Liver (tissue), 9 donors: Measurements from ENCODE around the gene CAMK1D. TPM values are rescaled to one million over a fixed set of nuclear protein-coding genes. Genes with fewer than 3 reads are reported as not detected.
A peak's percentile ranks its signal among the peaks of the same experiment; 100 is the strongest.

Experiments
- DNase-seq: peaks from one replicate; pipeline ENCODE4 v3.0.0-alpha.2; 2017; ENCODE audit warnings: low spot score
- H3K27ac ChIP-seq, 2 donors: one replicate each; pipeline ENCODE4 v1.7.0; 2013; ENCODE audit warnings: inconsistent platforms in 2 of 2, low read length in 2 of 2, control low read depth in 1 of 2, low read depth in 1 of 2, mild to moderate bottlenecking in 1 of 2
- H3K27me3 ChIP-seq, 4 donors: one replicate each; pipeline versions ENCODE4 v1.6.1 to v1.7.0; 2013; ENCODE audit warnings: low read length in 3 of 4, inconsistent platforms in 1 of 4, mild to moderate bottlenecking in 1 of 4, moderate library complexity in 1 of 4; ENCODE audit not compliant: control insufficient read depth in 4 of 4, insufficient read depth in 4 of 4
- H3K36me3 ChIP-seq, 4 donors: one replicate each; pipeline versions ENCODE4 v1.6.1 to v1.7.0; 2013; ENCODE audit warnings: low read length in 3 of 4, mild to moderate bottlenecking in 3 of 4, low read depth in 1 of 4, moderate library complexity in 1 of 4; ENCODE audit not compliant: control insufficient read depth in 4 of 4, insufficient read depth in 3 of 4
- H3K4me1 ChIP-seq, 4 donors: one replicate each; pipeline versions ENCODE4 v1.6.1 to v1.7.0; 2013; ENCODE audit warnings: low read length in 3 of 4, mild to moderate bottlenecking in 3 of 4, moderate library complexity in 1 of 4; ENCODE audit not compliant: control insufficient read depth in 4 of 4, insufficient read depth in 4 of 4
- H3K4me3 ChIP-seq, 3 donors: one replicate each; pipeline versions ENCODE4 v1.6.1 to v1.7.0; 2013; ENCODE audit warnings: low read length in 3 of 3, control low read depth in 1 of 3, low read depth in 1 of 3, mild to moderate bottlenecking in 1 of 3
- H3K9ac ChIP-seq, 2 donors: one replicate each; pipeline ENCODE4 v1.7.0; 2013; ENCODE audit warnings: low read length in 2 of 2, mild to moderate bottlenecking in 2 of 2, moderate library complexity in 2 of 2, control low read depth in 1 of 2, low read depth in 1 of 2
- H3K9me3 ChIP-seq, 4 donors: one replicate each; pipeline versions ENCODE4 v1.6.1 to v1.7.0; 2013; ENCODE audit warnings: low read length in 3 of 4; ENCODE audit not compliant: control insufficient read depth in 4 of 4
- ATF3 ChIP-seq: IDR thresholded peaks from 2 replicates; pipeline ENCODE4 v1.6.1; 2016; ENCODE audit warnings: antibody characterized with exemption
- CTCF ChIP-seq: fragments of 150-350 bp; IDR thresholded peaks from 2 replicates; pipeline ENCODE4 v1.5.1; 2017; ENCODE audit warnings: improper control_type of control experiment, low read depth, low read length; ENCODE audit not compliant: missing input control
- EGR1 ChIP-seq, 2 donors: IDR thresholded peaks; 2 replicates each; pipeline ENCODE4 v1.6.1; 2016 to 2018; ENCODE audit warnings: antibody characterized with exemption in 2 of 2, low read depth in 2 of 2
- FOXA1 ChIP-seq: IDR thresholded peaks from 2 replicates; pipeline ENCODE4 v1.6.1; 2016; ENCODE audit warnings: antibody characterized with exemption
- FOXA2 ChIP-seq: IDR thresholded peaks from 2 replicates; pipeline ENCODE4 v1.6.1; 2016; ENCODE audit warnings: antibody characterized with exemption
- GABPA ChIP-seq, 2 donors: IDR thresholded peaks in 1 of 2; conservative IDR thresholded peaks in 1 of 2; 2 replicates each; pipeline ENCODE4 v1.6.1; 2016; ENCODE audit warnings: antibody characterized with exemption in 2 of 2, mild to moderate bottlenecking in 1 of 2, moderate library complexity in 1 of 2
- HNF4A ChIP-seq, 2 donors: conservative IDR thresholded peaks; 2 replicates each; pipeline ENCODE4 v1.6.1; 2016; ENCODE audit warnings: antibody characterized with exemption in 2 of 2, mild to moderate bottlenecking in 2 of 2
- HNF4G ChIP-seq: IDR thresholded peaks from 2 replicates; pipeline ENCODE4 v1.6.1; 2016; ENCODE audit warnings: antibody characterized with exemption
- JUND ChIP-seq, 2 donors: IDR thresholded peaks; 2 replicates each; pipeline ENCODE4 v1.6.1; 2016; ENCODE audit warnings: antibody characterized with exemption in 2 of 2
- MAX ChIP-seq: IDR thresholded peaks from 2 replicates; pipeline ENCODE4 v1.6.1; 2016; ENCODE audit warnings: antibody characterized with exemption
- NR2F2 ChIP-seq: IDR thresholded peaks from 2 replicates; pipeline ENCODE4 v1.6.1; 2016; ENCODE audit warnings: antibody characterized with exemption
- RAD21 ChIP-seq, 2 donors: IDR thresholded peaks; 2 replicates each; pipeline ENCODE4 v1.6.1; 2016; ENCODE audit warnings: antibody characterized with exemption in 2 of 2, mild to moderate bottlenecking in 2 of 2
- REST ChIP-seq: IDR thresholded peaks from 2 replicates; pipeline ENCODE4 v1.6.1; 2016; ENCODE audit warnings: antibody characterized with exemption, mild to moderate bottlenecking
- RXRA ChIP-seq, 2 donors: IDR thresholded peaks; 2 replicates each; pipeline ENCODE4 v1.6.1; 2017 to 2018; ENCODE audit warnings: antibody characterized with exemption in 2 of 2, mild to moderate bottlenecking in 1 of 2
- SP1 ChIP-seq: IDR thresholded peaks from 2 replicates; pipeline ENCODE4 v1.6.1; 2018; ENCODE audit warnings: antibody characterized with exemption, mild to moderate bottlenecking
- TAF1 ChIP-seq: conservative IDR thresholded peaks from 2 replicates; pipeline ENCODE4 v1.6.1; 2016; ENCODE audit warnings: antibody characterized with exemption, mild to moderate bottlenecking
- YY1 ChIP-seq: IDR thresholded peaks from 2 replicates; pipeline ENCODE4 v1.6.1; 2016; ENCODE audit warnings: antibody characterized with exemption, mild to moderate bottlenecking
- ZBTB33 ChIP-seq: IDR thresholded peaks from 2 replicates; pipeline ENCODE4 v1.6.1; 2016; ENCODE audit warnings: antibody characterized with exemption
- WGBS: extraction: QIAGEN DNeasy Blood & Tissue Kit; methylation state at CpG from one replicate; pipeline ENCODE4 v1.1.7; 2013; 5-methylcytosine and 5-hydroxymethylcytosine counted together
- polyA plus RNA-seq, 2 donors: library from polyadenylated mRNA; stranded (reverse) in 1 of 2; unstranded in 1 of 2; fragments of 200-250 nt in 1 of 2; fragments of >200 nt in 1 of 2; fragmentation: Nextera tagmentation in 1 of 2; extraction: Ambion mirVana in 1 of 2; gene quantifications; one replicate each; pipeline versions ENCODE4 v1.2.1 to v1.2.3, GENCODE V29; 2013 to 2015
- total RNA-seq, 2 donors: library from RNA; depleted of rRNA; stranded (reverse); fragments of >200 nt; gene quantifications; one replicate each; pipeline ENCODE4 v1.2.3, GENCODE V29; 2014
- donor health status: healthy.
- donor health status: healthy.
- donor health status: healthy.
- donor health status: healthy.
- donor health status: healthy.

Gene CAMK1D
- total and polyA plus RNA-seq, 4 donors, result 2.7 to 10.1 (median 4.2) TPM

GRCh38 chr10:12405342-12406320 lies 56.3 kb downstream of the CAMK1D start:
- no peaks in the 10 kb centered on the region for H3K27me3 ChIP-seq
- H3K4me3 ChIP-seq, result peak overlapping the region in 2 of 3 donors; percentile 6 to 17
- H3K36me3 ChIP-seq, result peaks cover 0 to 3% (median 0%) of the 10 kb centered on the region in 4 donors
- H3K9me3 ChIP-seq, result no peaks in the 10 kb centered on the region
- DNase-seq, result no peak
- H3K4me1 ChIP-seq, result peaks cover 6 to 21% (median 13%) of the 10 kb centered on the region in 4 donors
- WGBS, result 30% methylated on average over 24 of the region's 24 CpGs
- H3K9ac ChIP-seq, result peak overlapping the region; percentile 24 to 40
- TF ChIP-seq FOXA1, result peak; percentile 61
- no peak for TF ChIP-seq HNF4G
- TF ChIP-seq CTCF, result no peak
- TF ChIP-seq GABPA (IDR thresholded peaks at IDR 0.05 in 1 of 2, conservative IDR thresholded peaks at IDR 0.05 in 1 of 2), result peak in 1 of 2 donors; percentile 15
- no peak for TF ChIP-seq NR2F2
- peak; percentile 35 to 65 for TF ChIP-seq HNF4A (conservative IDR thresholded peaks at IDR 0.05)
- TF ChIP-seq TAF1, result no peak
- no peak for TF ChIP-seq EGR1 (IDR thresholded peaks at IDR 0.05; ENCODE audit: low read depth in 2 of 2)
- TF ChIP-seq ZBTB33, result peak; percentile 72
- no peak for TF ChIP-seq REST
- TF ChIP-seq ATF3, result no peak
- peak; percentile 29 to 40 for TF ChIP-seq RAD21 (IDR thresholded peaks at IDR 0.05)
- peak; percentile 73 for TF ChIP-seq YY1
- peak; percentile 71 for TF ChIP-seq FOXA2
- TF ChIP-seq SP1, result no peak
- TF ChIP-seq JUND (IDR thresholded peaks at IDR 0.05), result peak in 1 of 2 donors; percentile 53
- TF ChIP-seq MAX, result peak; percentile 40
- peak in 1 of 2 donors; percentile 81 for TF ChIP-seq RXRA (IDR thresholded peaks at IDR 0.05)
- peak overlapping the region; percentile 55 to 72 for H3K27ac ChIP-seq
